ENCODE measurements around the gene BCHE.

DNA sequence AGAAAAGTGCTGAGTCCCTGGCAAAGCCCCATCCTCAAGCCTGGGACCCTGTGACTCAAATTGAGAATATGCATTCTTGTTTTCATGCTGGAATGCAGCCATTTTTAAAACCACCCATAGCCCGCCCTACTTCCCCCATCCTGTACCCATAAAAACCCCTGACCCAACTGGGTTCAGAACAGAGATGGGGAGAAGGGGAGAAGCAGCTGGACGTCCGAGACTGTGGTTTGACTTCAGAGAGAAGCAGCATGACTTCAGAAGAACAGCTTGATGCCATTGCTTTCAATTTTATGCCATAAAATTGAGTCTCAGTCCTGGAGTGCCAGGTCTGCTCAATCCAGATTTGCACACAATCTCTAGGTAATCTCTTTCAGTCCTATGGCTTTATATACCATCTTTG, 78.2 kb downstream of the BCHE start:
- TF ChIP-seq, protein P1, sequence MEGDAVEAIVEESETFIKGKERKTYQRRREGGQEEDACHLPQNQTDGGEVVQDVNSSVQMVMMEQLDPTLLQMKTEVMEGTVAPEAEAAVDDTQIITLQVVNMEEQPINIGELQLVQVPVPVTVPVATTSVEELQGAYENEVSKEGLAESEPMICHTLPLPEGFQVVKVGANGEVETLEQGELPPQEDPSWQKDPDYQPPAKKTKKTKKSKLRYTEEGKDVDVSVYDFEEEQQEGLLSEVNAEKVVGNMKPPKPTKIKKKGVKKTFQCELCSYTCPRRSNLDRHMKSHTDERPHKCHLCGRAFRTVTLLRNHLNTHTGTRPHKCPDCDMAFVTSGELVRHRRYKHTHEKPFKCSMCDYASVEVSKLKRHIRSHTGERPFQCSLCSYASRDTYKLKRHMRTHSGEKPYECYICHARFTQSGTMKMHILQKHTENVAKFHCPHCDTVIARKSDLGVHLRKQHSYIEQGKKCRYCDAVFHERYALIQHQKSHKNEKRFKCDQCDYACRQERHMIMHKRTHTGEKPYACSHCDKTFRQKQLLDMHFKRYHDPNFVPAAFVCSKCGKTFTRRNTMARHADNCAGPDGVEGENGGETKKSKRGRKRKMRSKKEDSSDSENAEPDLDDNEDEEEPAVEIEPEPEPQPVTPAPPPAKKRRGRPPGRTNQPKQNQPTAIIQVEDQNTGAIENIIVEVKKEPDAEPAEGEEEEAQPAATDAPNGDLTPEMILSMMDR (conservative IDR thresholded peaks at IDR 0.05; ENCODE audit: low read depth, low read length), result no peak
- no peak for TF ChIP-seq EZH2 (IDR thresholded peaks at IDR 0.05; ENCODE audit: borderline replicate concordance, low read depth, low read length, poor library complexity, severe bottlenecking)
